ENCODE data around the gene BCL2L15. TPM values are rescaled to one million over a fixed set of nuclear protein-coding genes. Genes with fewer than 3 reads are reported as not detected.
A peak's percentile ranks its signal among the peaks of the same experiment; 100 is the strongest.

The BCL2L15 gene
- total and polyA plus RNA-seq, 10 of the 15 experiments (the other 5 are each of a cell fraction or from before 2014, with no cell fraction given) = 0.42 to 1.2 (median 0.59) TPM

DNA sequence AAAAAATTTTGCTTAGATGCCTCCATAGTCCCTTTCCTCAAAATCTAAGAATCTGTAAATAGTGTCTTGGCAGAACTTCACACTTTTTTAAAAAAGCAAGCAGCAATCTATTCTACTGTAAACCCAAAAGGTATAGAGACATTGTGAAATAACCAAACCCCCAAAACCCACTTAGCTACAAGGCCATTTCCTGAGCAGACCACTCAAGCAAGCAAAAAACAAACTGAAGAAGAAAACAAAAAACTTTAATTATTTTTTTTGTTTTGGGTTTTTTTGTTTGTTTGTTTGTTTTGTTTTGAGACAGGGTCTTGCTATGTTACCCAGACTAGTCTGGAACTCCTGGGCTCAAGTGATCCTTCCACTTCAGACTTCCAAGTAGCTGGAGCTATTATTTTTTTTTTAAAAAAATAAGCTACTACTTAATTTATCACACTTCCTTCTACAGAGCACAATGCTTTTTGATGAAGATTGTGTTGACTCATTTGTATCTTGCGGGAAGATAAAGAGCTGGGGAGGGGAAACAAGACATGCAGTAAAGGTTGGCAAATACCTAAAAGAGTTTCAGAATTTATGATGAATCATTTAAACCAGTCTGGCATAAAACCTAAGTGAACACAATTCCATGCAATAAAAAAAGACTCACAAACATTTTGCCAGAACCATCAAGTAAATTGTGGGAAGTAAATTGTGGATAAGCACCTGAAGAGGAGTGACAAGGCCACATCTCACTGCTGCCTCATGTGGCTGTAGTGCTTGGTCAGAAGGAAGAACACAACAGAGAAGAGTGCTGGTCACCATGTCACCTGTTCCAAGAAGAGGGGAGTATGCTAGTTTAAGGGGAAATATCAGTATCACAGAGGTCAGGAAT is 13.1 kb downstream of the BCL2L15 start (continued):
- TF ChIP-seq SIX5 (IDR thresholded peaks at IDR 0.05; ENCODE audit: low read depth, low read length, severe bottlenecking) = no peak
- 0 out of 2 replicates have a peak, but pooled peaks have one; percentile 19 for TF ChIP-seq SMC3 (IDR thresholded peaks at IDR 0.05; ENCODE audit: borderline replicate concordance, low read length)
- TF ChIP-seq MTA2 (IDR thresholded peaks at IDR 0.05; ENCODE audit: low read depth) = peak; percentile 77
- TF ChIP-seq ETV6 (conservative IDR thresholded peaks at IDR 0.05 in 1 of 2, IDR thresholded peaks at IDR 0.05 in 1 of 2; ENCODE audit: borderline replicate concordance in 1 of 2, low read depth in 1 of 2) = no peak
- no peak for TF ChIP-seq ESRRA (IDR thresholded peaks at IDR 0.05; ENCODE audit: low read length)
- TF ChIP-seq POLR2AphosphoS5 (IDR thresholded peaks at IDR 0.05; ENCODE audit: low read length) = no peak
- no peak for TF ChIP-seq TAF1 (IDR thresholded peaks at IDR 0.05; ENCODE audit: borderline replicate concordance, low read depth, low read length)
- TF ChIP-seq MXI1 (IDR thresholded peaks at IDR 0.05; ENCODE audit: low read depth, low read length) = no peak
- TF ChIP-seq, protein P1, sequence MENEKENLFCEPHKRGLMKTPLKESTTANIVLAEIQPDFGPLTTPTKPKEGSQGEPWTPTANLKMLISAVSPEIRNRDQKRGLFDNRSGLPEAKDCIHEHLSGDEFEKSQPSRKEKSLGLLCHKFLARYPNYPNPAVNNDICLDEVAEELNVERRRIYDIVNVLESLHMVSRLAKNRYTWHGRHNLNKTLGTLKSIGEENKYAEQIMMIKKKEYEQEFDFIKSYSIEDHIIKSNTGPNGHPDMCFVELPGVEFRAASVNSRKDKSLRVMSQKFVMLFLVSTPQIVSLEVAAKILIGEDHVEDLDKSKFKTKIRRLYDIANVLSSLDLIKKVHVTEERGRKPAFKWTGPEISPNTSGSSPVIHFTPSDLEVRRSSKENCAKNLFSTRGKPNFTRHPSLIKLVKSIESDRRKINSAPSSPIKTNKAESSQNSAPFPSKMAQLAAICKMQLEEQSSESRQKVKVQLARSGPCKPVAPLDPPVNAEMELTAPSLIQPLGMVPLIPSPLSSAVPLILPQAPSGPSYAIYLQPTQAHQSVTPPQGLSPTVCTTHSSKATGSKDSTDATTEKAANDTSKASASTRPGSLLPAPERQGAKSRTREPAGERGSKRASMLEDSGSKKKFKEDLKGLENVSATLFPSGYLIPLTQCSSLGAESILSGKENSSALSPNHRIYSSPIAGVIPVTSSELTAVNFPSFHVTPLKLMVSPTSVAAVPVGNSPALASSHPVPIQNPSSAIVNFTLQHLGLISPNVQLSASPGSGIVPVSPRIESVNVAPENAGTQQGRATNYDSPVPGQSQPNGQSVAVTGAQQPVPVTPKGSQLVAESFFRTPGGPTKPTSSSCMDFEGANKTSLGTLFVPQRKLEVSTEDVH (IDR thresholded peaks at IDR 0.05; ENCODE audit: low read depth, partially characterized antibody) = no peak
- no peak for TF ChIP-seq RCOR1 (conservative IDR thresholded peaks at IDR 0.05; ENCODE audit: low read depth, low read length)

All from GM12878 (cell line).